GM13976 (cell line): ENCODE measurements around the gene RAB27B.

Source experiments
- DNase-seq: peaks from one replicate; pipeline ENCODE4 v3.0.0; 2012; ENCODE audit warnings: low spot score
- CTCF ChIP-seq: IDR thresholded peaks from 2 replicates; pipeline ENCODE4 v1.5.1; 2012; ENCODE audit warnings: borderline replicate concordance, mild to moderate bottlenecking; ENCODE audit not compliant: insufficient read depth; ENCODE audit errors: extremely low read depth, missing control alignments, control extremely low read depth
- in situ Hi-C: fragments of 300-500 bp; cut with MboI; formaldehyde crosslinking; loops from one replicate; pipeline ENCODE4 v1.12.0; 2022; ENCODE audit warnings: low sequenced_read_pairs, mixed read lengths, inconsistent platforms; ENCODE audit not compliant: unreplicated experiment

The RAB27B gene

GRCh38 chr18:54888933-54889332 is 60.7 kb downstream of the RAB27B start:
- no peak for TF ChIP-seq CTCF
- in situ Hi-C loops, result no loop called here
- DNase-seq, result no peak

GRCh38 chr18:54899500-54899899 is 71.2 kb downstream of the RAB27B start:
- no peak for TF ChIP-seq CTCF
- in situ Hi-C loops, result no loop called here
- no peak for DNase-seq

- no peak for DNase-seq
- in situ Hi-C loops, result no loop called here
- no peak for TF ChIP-seq CTCF
Observed at GRCh38 chr18:54900290-54900689, 72.0 kb downstream of the RAB27B start.

GRCh38 chr18:54904581-54904980 is 76.3 kb downstream of the RAB27B start:
- TF ChIP-seq CTCF, result no peak
- in situ Hi-C loops, result no loop called here
- DNase-seq, result no peak

- in situ Hi-C loops, result no loop called here
- DNase-seq, result no peak
Observed at GRCh38 chr18:54905629-54906028, 77.4 kb downstream of the RAB27B start.

GRCh38 chr18:54906331-54907185 is 78.3 kb downstream of the RAB27B start:
- no peak for DNase-seq
- in situ Hi-C loops, result no loop called here
- TF ChIP-seq CTCF, result no peak

More at GRCh38 chr18:54905629-54906028, 77.4 kb downstream of the RAB27B start:
- TF ChIP-seq CTCF, result no peak
